Memory B cell (primary cell): ENCODE results near the gene FAM193B.
A peak's percentile ranks its signal among the peaks of the same experiment; 100 is the strongest.

Source experiments
- ATAC-seq: fragments of 150-1000 bp; cut with Tn5 transposase; 2 replicates; pipeline ENCODE4 v1.10.0; 2021; ENCODE audit warnings: low read depth, mild to moderate bottlenecking, moderate library complexity
- DNase-seq, 2 donors: peaks; one replicate each; pipeline ENCODE4 v3.0.0; 2022; ENCODE audit warnings: low spot score in 2 of 2
- H3K27ac Mint-ChIP-seq: one replicate; pipeline ENCODE4 v1.8.0; 2022; ENCODE audit warnings: mild to moderate bottlenecking, moderate library complexity, mixed read lengths
- H3K27me3 Mint-ChIP-seq: one replicate; pipeline ENCODE4 v1.8.0; 2022; ENCODE audit warnings: mixed read lengths
- H3K36me3 Mint-ChIP-seq: one replicate; pipeline ENCODE4 v1.8.0; 2022; ENCODE audit warnings: mild to moderate bottlenecking, mixed read lengths
- H3K4me1 Mint-ChIP-seq: one replicate; pipeline ENCODE4 v1.8.0; 2022; ENCODE audit warnings: mixed read lengths
- H3K4me3 Mint-ChIP-seq: one replicate; pipeline ENCODE4 v1.8.0; 2022; ENCODE audit warnings: mild to moderate bottlenecking, moderate library complexity, mixed read lengths
- H3K9me3 Mint-ChIP-seq: one replicate; pipeline ENCODE4 v1.8.0; 2022; ENCODE audit warnings: mixed read lengths

The FAM193B gene

DNA sequence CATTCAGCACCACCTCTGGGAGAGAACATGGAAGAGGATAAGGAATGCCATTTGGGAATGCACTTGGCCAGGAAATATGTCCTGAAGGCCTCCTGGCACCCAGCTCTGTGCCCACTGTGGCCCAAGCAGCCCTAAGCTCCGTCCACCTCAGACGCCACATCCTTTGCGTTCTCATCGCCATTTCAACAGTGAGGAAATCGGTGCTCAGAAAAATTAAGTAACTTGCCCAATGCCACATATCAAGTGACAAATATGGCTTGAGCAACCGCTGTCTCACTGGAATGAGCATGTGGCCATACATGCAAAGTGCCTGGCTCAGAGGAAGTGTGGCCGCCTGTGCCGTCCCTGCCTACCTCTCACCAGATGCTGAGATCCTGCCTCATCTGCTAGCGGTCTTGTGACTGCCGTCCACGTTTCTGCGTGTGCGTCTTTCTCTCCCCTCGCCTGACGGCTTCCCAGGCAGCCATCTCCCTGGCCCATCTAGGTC lies 43.8 kb downstream of the FAM193B start:
- Mint-ChIP-seq H3K4me3 (peak overlapping the region; percentile 96), H3K27me3 (no peaks in the 10 kb centered on the region), H3K9me3 (no peaks in the 10 kb centered on the region), H3K4me1 (peaks cover 45% of the 10 kb centered on the region), H3K36me3 (peaks cover 32% of the 10 kb centered on the region), H3K27ac (peak overlapping the region; percentile 95)
- DNase-seq (peak; percentile 64 to 75), ATAC-seq (peak; percentile 81)

DNA sequence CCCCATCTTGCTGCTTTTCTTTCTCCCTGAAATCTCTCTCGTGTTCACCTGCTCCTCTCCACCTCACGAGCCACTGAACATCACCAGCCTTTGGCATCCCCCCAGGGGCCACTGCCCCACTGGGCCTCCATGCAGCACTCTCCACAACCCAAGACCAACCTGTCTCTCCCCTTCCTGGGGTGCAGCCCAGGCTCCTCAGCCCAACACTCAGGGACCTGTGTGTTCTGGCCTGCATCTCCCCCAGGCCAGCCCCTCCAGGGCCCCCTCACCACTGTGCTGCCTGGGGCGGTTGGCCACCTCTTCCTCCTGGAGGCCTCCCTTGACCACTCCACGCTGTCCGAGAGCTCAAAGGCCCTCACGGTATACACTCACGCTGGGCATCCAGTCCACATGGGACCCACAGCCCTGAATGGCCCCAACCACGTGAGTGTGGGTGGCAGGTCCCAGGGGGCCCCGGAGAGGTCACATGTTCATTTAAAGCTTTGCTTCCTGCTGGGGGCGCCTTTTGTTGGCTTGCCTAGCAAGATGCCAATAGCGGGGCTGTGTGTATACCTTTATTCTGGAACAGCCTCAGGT lies 44.3 kb downstream of the FAM193B start:
- Mint-ChIP-seq H3K27me3 (no peaks in the 10 kb centered on the region), H3K4me3 (peak overlapping the region; percentile 96), H3K27ac (peak overlapping the region; percentile 95), H3K9me3 (no peaks in the 10 kb centered on the region), H3K36me3 (peaks cover 31% of the 10 kb centered on the region), H3K4me1 (peaks cover 46% of the 10 kb centered on the region)
- DNase-seq = peak; percentile 70
- ATAC-seq = peak; percentile 62

DNA sequence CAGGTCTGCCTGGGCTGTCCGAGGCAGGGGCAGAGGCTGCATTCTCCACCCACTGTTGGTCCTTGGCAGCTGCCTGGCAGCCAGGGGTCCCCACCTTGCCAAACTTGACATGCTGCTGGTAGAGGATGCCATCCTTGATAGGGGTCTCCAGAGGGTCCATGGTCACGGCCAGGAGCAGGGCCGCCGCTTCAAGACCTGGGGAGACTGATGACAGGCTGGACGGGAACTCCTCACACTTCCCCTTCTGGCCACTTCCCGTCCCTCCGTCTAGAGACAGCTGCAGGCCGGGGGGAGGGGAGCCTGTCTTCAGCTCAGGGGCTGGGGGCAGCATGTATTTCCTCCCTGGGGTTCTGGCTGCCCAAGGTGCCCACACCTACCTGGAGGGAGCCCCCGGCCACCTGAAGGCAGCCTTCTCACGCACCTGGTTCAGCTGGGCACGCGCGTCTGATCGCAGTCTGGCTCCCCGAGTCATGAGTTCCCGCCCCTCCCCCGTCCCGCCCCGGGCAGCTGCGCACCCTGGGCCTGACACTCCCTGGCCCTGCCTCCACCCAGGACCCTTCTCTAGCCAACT lies 44.9 kb downstream of the FAM193B start, which contains the start of gene DOK3:
DOK3 (minus strand) TSS at position 446 of the 571 bp plus-strand sequence; CDS start at position 160, 286 bp downstream.
- Mint-ChIP-seq H3K27me3 (no peaks in the 10 kb centered on the region), H3K9me3 (no peaks in the 10 kb centered on the region), H3K4me3 (peak within 1 kb of the TSS; percentile 96), H3K27ac (peak within 1 kb of the TSS; percentile 95), H3K4me1 (peaks cover 46% of the 10 kb centered on the region), H3K36me3 (peaks cover 31% of the 10 kb centered on the region)
- ATAC-seq = peak; percentile 28
- DNase-seq = peak in 1 of 2 donors; percentile 58

DNA sequence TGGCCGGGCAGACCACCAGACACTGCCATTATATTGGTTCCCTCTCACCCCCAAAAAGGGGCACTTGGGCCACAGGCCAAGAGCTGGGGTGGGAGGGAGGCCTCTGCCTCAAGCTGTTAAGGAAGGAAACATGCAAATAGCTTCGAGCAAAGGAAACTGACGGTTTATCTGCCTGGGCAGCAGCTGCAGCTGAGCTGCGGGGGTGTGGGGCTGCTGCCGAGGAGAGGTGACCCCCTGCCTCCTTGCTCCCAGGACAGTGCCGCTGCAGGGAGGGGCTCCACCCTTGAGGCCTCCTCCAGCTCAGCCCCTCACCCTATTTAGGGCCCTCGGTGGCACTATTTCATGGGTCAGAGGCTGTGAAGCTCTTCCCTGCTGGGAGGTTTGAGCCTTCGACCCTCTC lies 45.5 kb downstream of the FAM193B start:
- DNase-seq (peak; percentile 52 to 53), ATAC-seq (peak; percentile 31)
- Mint-ChIP-seq H3K27ac (peak overlapping the region; percentile 95), H3K36me3 (peaks cover 28% of the 10 kb centered on the region), H3K4me3 (peak overlapping the region; percentile 96), H3K9me3 (no peaks in the 10 kb centered on the region), H3K4me1 (peaks cover 44% of the 10 kb centered on the region), H3K27me3 (no peaks in the 10 kb centered on the region)

DNA sequence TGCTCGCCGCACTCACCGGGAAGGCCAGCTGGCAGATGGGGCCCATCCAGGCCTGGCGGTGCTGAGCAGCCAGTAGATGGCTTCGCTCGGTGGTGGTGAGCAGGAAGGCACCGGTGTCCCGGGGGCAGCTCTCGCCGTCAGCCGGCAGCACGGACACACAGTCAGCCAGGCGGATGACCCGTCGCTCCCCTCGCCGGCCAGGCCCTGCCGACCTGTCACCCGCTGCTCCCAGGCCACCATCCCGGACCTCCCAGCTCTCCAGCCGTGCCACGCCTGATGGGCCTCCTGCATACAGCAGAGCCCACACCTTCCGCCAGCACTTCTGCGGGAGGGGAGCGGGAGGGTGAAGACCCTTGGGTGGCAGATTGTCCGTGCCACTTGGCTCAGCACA lies 46.1 kb downstream of the FAM193B start:
- Mint-ChIP-seq H3K4me3 (peak overlapping the region; percentile 96), H3K36me3 (peaks cover 25% of the 10 kb centered on the region), H3K27me3 (no peaks in the 10 kb centered on the region), H3K4me1 (peaks cover 44% of the 10 kb centered on the region), H3K27ac (peak overlapping the region; percentile 95), H3K9me3 (no peaks in the 10 kb centered on the region)
- ATAC-seq (no peak), DNase-seq (no peak)

DNA sequence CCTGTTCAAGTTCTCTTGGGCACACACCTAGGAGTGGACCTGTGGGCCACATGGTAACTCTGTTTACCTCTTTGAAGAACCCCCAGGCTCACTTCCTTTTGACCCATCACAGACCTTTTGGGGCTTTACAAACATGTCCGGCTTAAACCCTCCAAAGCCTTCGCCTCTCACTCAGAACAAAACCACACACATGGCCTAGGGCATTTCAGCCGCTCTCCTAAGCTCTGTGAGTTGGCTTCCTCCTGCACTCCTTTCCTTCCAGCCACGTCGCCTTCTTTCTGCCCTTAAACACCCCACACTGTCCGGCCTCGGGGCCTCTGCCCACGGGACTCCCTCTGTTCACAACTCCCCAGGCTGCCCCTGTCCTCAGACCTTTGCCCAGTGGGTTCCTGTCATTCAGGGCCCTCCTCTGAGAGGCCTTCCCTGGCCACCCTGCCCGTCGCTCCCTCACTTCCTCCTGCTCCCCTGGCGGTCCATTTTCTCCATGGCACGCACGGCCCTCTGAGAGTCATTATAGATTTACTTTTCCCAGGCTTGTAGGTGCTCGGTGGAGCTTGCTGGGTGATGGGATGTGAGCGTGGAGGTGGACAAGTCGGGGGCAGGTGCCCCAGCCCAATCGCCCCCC lies 46.7 kb downstream of the FAM193B start:
- no peaks in the 10 kb centered on the region for H3K9me3 Mint-ChIP-seq
- H3K36me3 Mint-ChIP-seq = peaks cover 22% of the 10 kb centered on the region
- H3K27me3 Mint-ChIP-seq = no peaks in the 10 kb centered on the region
- peak overlapping the region; percentile 96 for H3K4me3 Mint-ChIP-seq
- peak overlapping the region; percentile 95 for H3K27ac Mint-ChIP-seq
- H3K4me1 Mint-ChIP-seq = peaks cover 44% of the 10 kb centered on the region
- DNase-seq = no peak
- no peak for ATAC-seq

DNA sequence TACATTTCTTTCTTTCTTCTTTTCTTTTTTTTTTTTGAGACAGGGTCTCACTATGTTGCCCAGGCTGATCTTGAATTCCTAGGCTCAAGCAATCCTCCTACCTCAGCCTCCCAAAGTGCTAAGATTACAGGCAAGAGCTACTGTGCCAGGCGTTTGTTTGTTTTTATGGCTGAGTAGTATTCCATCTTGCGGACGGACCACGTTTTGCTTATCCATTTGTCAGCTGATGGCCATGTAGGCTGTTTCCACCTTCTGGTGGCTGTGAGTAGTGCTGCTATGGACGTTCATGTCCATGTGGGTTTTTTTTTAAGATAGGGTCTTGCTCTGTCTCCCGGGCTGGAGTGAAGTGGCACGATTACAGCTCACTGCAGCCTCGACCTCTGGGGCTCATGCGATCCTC lies 47.2 kb downstream of the FAM193B start:
- no peak for DNase-seq
- no peaks in the 10 kb centered on the region for H3K9me3 Mint-ChIP-seq
- H3K27ac Mint-ChIP-seq = peak overlapping the region; percentile 95
- ATAC-seq = no peak
- peak overlapping the region; percentile 96 for H3K4me3 Mint-ChIP-seq
- no peaks in the 10 kb centered on the region for H3K27me3 Mint-ChIP-seq
- peaks cover 24% of the 10 kb centered on the region for H3K36me3 Mint-ChIP-seq
- H3K4me1 Mint-ChIP-seq = peaks cover 49% of the 10 kb centered on the region

DNA sequence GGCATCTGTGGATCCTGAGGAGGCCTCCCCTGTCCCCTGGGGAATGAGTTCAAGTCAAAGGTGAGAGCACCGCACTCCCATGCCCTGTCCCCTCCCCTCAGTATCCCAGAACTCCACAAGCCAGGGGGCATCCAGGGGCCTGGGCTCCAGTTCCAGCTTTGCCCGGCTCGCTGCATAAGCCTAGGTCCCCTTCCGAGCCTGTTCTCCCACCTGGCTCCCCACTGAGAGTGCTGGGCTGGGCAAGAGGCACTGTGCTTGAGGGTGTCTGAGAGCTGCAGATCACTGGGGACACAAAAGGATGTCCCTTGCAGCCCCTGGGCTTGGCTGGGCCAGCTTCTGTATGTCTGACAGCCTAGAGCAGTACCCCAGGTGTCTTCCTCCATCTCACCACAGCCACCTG lies 49.3 kb downstream of the FAM193B start:
- Mint-ChIP-seq H3K27ac (no peak overlapping the region), H3K9me3 (no peaks in the 10 kb centered on the region), H3K4me3 (no peak overlapping the region), H3K27me3 (no peaks in the 10 kb centered on the region), H3K36me3 (peaks cover 18% of the 10 kb centered on the region), H3K4me1 (peaks cover 47% of the 10 kb centered on the region)
- no peak for DNase-seq
- no peak for ATAC-seq

DNA sequence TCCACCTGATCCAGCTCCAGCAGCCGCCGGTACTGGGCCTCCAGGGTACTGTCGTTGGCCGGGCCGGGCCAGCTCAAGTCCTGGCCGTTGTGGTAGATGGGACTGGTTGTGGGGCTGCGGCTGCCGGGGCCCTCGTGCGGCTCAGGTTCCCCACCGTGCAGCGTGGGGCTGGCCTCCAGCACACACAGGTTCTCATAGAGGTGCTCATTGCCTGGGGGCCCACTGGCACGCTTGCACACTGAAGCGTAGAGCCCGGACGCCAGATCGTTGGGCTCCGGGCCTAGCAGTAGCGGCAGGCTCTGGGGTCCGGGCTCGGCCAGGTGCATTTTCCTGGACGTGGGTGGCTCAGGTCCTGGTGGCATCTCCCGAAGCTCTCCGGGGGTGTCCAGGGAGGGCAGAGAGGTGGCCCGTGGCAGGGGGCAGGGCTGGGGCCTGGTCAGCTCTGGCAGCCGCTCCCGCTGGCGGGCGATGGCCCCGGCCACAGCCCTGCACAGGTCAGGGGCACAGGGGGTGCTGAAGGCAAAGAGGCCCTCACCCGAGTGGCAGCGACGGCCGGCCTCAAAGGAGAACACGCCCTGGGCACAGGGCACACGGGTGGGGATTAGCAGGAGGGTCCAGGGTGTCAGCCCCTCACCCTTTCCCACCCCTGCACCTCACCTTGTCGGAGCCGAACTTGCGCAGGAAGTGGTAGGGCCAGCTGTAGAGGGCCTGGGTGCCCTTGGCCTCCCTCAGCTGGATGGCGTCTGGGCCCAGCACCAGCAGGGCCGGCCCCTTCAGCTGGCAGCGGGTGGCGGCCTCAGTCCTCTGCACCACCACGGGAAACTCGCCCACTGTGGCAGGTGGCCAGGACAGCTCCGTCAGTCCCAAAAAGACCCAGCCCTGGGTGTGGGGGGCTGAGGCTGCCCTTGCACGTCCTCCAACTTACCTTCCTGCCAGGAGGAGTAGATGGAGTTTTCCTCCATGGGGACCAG lies 50.0 kb downstream of the FAM193B start:
- no peaks in the 10 kb centered on the region for H3K9me3 Mint-ChIP-seq
- ATAC-seq = no peak
- peaks cover 18% of the 10 kb centered on the region for H3K36me3 Mint-ChIP-seq
- peaks cover 41% of the 10 kb centered on the region for H3K4me1 Mint-ChIP-seq
- H3K27ac Mint-ChIP-seq = no peak overlapping the region
- DNase-seq = no peak
- H3K27me3 Mint-ChIP-seq = no peaks in the 10 kb centered on the region
- no peak overlapping the region for H3K4me3 Mint-ChIP-seq

DNA sequence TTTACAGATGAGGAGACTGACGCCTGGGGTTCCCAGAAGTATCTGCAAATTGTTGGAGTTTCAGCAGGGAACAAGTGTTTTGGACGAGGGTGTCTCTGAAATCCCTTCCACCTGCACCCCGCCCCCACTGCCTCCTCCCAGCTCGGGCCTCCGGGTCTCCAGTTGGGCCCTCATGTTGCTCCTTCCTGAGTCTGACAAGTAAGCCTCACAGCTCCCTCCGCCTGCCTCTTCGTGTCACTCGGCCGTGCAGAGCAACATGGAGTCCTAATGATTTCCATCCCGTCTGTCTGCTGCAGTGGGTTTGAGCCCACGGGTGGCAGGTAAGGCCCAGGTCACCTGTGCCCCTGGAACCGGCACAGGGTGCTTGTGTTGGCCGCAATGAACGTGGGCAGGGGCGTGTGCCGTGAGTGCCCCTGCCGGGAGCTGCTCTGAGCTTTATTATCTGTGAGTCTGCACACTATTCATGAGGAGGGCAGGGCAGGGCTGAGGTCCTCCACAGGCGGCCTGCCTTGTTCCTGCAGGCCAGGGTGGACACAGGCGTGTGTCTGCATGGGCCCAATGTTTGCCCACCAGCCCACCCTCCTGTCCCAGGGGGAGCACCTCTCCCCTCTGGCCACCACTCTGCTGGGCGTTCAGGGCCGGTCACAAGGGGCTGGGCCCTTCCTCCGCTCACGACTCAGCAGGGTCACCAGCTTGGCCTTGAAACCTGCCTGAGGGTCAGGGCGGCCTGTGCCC lies 50.8 kb downstream of the FAM193B start:
- H3K9me3 Mint-ChIP-seq = no peaks in the 10 kb centered on the region
- ATAC-seq (no peak), DNase-seq (no peak)
- H3K36me3 Mint-ChIP-seq = peaks cover 15% of the 10 kb centered on the region
- no peak overlapping the region for H3K27ac Mint-ChIP-seq
- peaks cover 1% of the 10 kb centered on the region for H3K27me3 Mint-ChIP-seq
- no peak overlapping the region for H3K4me3 Mint-ChIP-seq
- peaks cover 38% of the 10 kb centered on the region for H3K4me1 Mint-ChIP-seq

DNA sequence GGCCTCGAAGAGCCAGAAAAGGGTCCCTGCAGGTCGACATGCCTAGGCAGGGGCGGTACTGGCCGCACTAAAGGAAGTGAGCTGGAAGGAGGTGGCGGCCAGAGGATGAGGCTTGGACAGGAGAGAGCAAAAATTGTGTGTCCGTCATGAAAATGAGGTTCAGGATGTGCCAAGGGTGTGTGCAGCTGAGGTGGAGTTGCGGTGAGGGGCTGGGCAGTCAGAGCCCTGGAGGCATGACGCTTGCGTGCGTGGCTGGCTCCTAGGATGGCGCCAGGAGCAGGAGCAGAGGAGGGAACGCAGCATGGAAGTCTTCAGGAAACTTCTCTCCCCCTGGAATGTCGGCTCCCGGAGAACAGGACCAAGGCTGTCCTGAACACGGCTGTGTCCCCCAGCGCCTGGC lies 51.5 kb downstream of the FAM193B start:
- ATAC-seq = no peak
- H3K27me3 Mint-ChIP-seq = peaks cover 1% of the 10 kb centered on the region
- peaks cover 14% of the 10 kb centered on the region for H3K36me3 Mint-ChIP-seq
- H3K27ac Mint-ChIP-seq = no peak overlapping the region
- no peak for DNase-seq
- no peak overlapping the region for H3K4me3 Mint-ChIP-seq
- no peaks in the 10 kb centered on the region for H3K9me3 Mint-ChIP-seq
- peaks cover 41% of the 10 kb centered on the region for H3K4me1 Mint-ChIP-seq

DNA sequence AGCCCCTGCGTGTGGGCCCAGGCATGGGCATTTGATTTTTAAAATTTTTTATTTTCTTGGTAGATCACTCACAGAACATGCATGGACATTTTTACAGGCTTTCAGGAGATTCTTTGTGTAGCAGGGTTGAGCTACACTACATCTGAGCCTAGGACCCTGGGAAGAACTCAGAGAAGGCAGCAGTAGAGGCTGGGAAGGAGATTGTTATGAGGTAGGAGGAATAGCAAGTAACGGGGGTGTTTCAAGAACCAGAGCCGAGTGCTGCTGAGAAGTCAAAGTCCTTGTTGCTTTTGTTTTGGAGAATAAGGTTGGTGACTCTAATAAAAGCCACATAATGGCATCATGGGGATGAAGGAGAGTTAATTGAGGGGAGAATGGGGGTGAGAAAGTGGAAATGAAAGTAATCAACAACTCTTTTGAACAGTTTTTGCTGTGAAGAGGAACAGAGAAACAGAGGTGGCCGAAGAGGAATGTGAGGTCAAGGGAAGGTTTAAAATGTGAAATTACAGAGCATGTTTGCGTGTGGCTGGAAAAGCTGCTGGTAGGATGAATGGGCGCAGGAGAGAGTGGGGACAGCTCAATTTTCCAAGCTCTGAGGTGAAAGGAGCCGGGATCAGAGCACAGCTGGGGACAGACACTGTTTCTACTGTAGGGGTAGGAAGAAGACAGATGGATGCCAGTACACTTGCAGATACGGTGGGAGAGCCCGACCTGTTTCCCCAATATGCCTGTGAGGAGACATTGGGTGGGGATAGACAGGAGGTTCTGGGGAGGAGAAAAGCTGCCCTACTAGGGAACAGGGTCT lies 52.3 kb downstream of the FAM193B start:
- Mint-ChIP-seq H3K4me3 (peak overlapping the region; percentile 45), H3K27me3 (peaks cover 1% of the 10 kb centered on the region), H3K27ac (peak overlapping the region; percentile 8), H3K4me1 (peaks cover 33% of the 10 kb centered on the region), H3K36me3 (peaks cover 7% of the 10 kb centered on the region), H3K9me3 (no peaks in the 10 kb centered on the region)
- DNase-seq (no peak), ATAC-seq (peak; percentile 34)
